ENCODE results near the gene CIBAR2.

Gene CIBAR2

GRCh38 chr16:85081765-85082164, 30.5 kb downstream of the CIBAR2 start:
- DNase-seq = no peak

GRCh38 chr16:85081038-85081437, 31.2 kb downstream of the CIBAR2 start:
- DNase-seq = no peak

GRCh38 chr16:85079785-85080570, 32.3 kb downstream of the CIBAR2 start:
- DNase-seq = no peak

- no peak for DNase-seq
These were observed 33.3 kb downstream of the CIBAR2 start for GRCh38 chr16:85078952-85079351.

GRCh38 chr16:85078226-85078625, 34.0 kb downstream of the CIBAR2 start:
- DNase-seq = no peak

GRCh38 chr16:85077576-85078125, 34.6 kb downstream of the CIBAR2 start:
- DNase-seq = no peak

- DNase-seq = no peak
These were observed 35.2 kb downstream of the CIBAR2 start for GRCh38 chr16:85077039-85077438.

- no peak for DNase-seq
These were observed 36.9 kb downstream of the CIBAR2 start for GRCh38 chr16:85075236-85075924.

GRCh38 chr16:85074225-85074914, 37.9 kb downstream of the CIBAR2 start:
- no peak for DNase-seq

GRCh38 chr16:85072947-85073346, 39.3 kb downstream of the CIBAR2 start:
- no peak for DNase-seq

GRCh38 chr16:85072076-85072860, 40.0 kb downstream of the CIBAR2 start:
- no peak for DNase-seq

- no peak for DNase-seq
These were observed 43.1 kb downstream of the CIBAR2 start for GRCh38 chr16:85069171-85069570.

GRCh38 chr16:85068746-85069145, 43.5 kb downstream of the CIBAR2 start:
- no peak for DNase-seq

- DNase-seq = no peak
These were observed 44.8 kb downstream of the CIBAR2 start for GRCh38 chr16:85067426-85067825.

- no peak for DNase-seq
These were observed 45.2 kb downstream of the CIBAR2 start for GRCh38 chr16:85067024-85067423.

GRCh38 chr16:85066346-85066885, 45.9 kb downstream of the CIBAR2 start:
- no peak for DNase-seq

GRCh38 chr16:85065099-85065498, 47.2 kb downstream of the CIBAR2 start:
- no peak for DNase-seq

- no peak for DNase-seq
These were observed 48.1 kb downstream of the CIBAR2 start for GRCh38 chr16:85064186-85064585.

GRCh38 chr16:85062845-85063244, 49.4 kb downstream of the CIBAR2 start:
- no peak for DNase-seq

- DNase-seq = no peak
These were observed 49.9 kb downstream of the CIBAR2 start for GRCh38 chr16:85062323-85062722.

- DNase-seq = no peak
These were observed 50.7 kb downstream of the CIBAR2 start for GRCh38 chr16:85061566-85061965.

GRCh38 chr16:85058909-85059308, 53.4 kb downstream of the CIBAR2 start:
- DNase-seq = no peak
